ENCODE results near the gene ADGRB2.

ADGRB2 gene

DNA sequence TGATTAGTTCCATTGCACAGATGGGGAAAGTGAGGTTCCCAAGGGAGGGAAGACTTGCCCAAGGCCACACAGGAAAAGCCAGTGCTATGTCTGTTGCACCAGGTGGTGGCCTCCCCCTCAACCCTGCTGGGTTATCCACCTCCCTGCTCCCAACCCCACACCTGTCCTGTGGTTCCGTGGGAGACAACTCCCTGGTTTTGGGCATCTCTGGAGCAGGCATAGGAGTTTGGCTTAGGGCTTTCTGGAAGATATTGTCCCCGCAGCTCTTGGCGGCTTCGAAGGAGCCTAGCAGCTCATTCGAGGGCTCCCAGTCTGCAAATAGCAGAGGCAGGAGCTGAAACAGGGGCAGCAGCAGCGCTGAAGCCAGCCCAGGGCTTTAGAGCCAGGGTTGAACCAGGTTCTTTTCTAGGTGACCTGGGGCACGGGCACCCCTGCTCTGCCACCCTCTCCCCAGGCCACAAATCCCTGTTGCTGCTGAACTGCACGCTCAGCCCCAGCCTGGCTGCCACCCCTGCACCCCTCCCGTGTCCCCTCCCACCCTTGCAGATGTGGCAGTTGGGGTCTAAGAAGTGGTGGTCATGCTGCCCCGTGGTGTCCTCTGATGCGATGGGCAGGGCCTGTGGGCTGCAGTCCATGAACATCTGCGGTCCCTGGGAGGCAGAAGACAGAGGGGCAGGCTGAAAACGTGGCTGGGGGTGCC, 29.6 kb upstream of the ADGRB2 start:
- no peak for TF ChIP-seq CTCF (IDR thresholded peaks at IDR 0.05)
- no peak overlapping the region for H3K4me3 ChIP-seq (ENCODE audit: low read depth in 1 of 2, low read length in 1 of 2)
- no peaks in the 10 kb centered on the region for H3K36me3 ChIP-seq
- H3K4me1 ChIP-seq (ENCODE audit: control insufficient read depth in 1 of 2, insufficient read depth in 1 of 2, low read depth in 1 of 2, low read length in 1 of 2), result peaks cover 2 to 9% of the 10 kb centered on the region in 2 experiments
- no peaks in the 10 kb centered on the region for H3K9me3 ChIP-seq
- H3K27me3 ChIP-seq, result peaks cover 18% of the 10 kb centered on the region
- H3K27ac ChIP-seq, result no peak overlapping the region

DNA sequence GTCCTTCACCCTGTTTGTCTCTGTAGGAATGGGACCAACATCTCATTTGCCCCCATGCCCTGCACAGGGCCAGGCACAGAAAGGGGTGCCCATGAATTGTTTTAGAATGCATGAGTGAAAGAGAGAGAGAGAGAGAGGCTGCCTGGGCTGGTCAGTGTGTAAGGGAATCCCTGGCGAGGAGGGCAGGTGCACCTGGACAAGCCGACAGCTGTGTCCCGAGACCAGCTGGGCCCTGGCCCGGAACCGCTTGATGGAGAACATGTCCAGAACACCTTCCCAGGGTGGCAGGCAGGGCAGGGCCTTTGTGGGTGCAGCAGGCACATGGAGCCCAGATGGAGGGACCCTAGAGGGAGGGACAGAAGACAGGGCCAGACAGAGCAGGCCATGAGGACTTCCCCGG, 28.9 kb upstream of the ADGRB2 start:
- no peak overlapping the region for H3K27ac ChIP-seq
- no peaks in the 10 kb centered on the region for H3K36me3 ChIP-seq

GRCh38 chr1:31792541-31792940, 28.4 kb upstream of the ADGRB2 start:
- no peaks in the 10 kb centered on the region for H3K36me3 ChIP-seq
- H3K27ac ChIP-seq, result no peak overlapping the region
- peaks cover 8 to 19% of the 10 kb centered on the region in 2 experiments for H3K4me1 ChIP-seq (ENCODE audit: control insufficient read depth in 1 of 2, insufficient read depth in 1 of 2, low read depth in 1 of 2, low read length in 1 of 2)
- peaks cover 13% of the 10 kb centered on the region for H3K27me3 ChIP-seq
- H3K9me3 ChIP-seq, result no peaks in the 10 kb centered on the region
- H3K4me3 ChIP-seq (ENCODE audit: low read depth in 1 of 2, low read length in 1 of 2), result no peak overlapping the region
- no peak for TF ChIP-seq CTCF (IDR thresholded peaks at IDR 0.05)

More for the DNA sequence above, 28.9 kb upstream of the ADGRB2 start:
- peaks cover 3 to 14% of the 10 kb centered on the region in 2 experiments for H3K4me1 ChIP-seq (ENCODE audit: control insufficient read depth in 1 of 2, insufficient read depth in 1 of 2, low read depth in 1 of 2, low read length in 1 of 2)
- no peak for TF ChIP-seq CTCF (IDR thresholded peaks at IDR 0.05)
- no peak overlapping the region for H3K4me3 ChIP-seq (ENCODE audit: low read depth in 1 of 2, low read length in 1 of 2)
- H3K27me3 ChIP-seq, result peaks cover 14% of the 10 kb centered on the region
- H3K9me3 ChIP-seq, result no peaks in the 10 kb centered on the region

- H3K4me3 ChIP-seq (ENCODE audit: low read depth in 1 of 2, low read length in 1 of 2), result no peak overlapping the region
- H3K27ac ChIP-seq, result no peak overlapping the region
- peaks cover 9 to 20% of the 10 kb centered on the region in 2 experiments for H3K4me1 ChIP-seq (ENCODE audit: control insufficient read depth in 1 of 2, insufficient read depth in 1 of 2, low read depth in 1 of 2, low read length in 1 of 2)
- H3K9me3 ChIP-seq, result no peaks in the 10 kb centered on the region
- no peak for TF ChIP-seq CTCF (IDR thresholded peaks at IDR 0.05)
- H3K36me3 ChIP-seq, result no peaks in the 10 kb centered on the region
- peaks cover 13% of the 10 kb centered on the region for H3K27me3 ChIP-seq
Measured at GRCh38 chr1:31792116-31792515, 28.0 kb upstream of the ADGRB2 start.

GRCh38 chr1:31791131-31791858, 27.2 kb upstream of the ADGRB2 start:
- TF ChIP-seq CTCF (IDR thresholded peaks at IDR 0.05), result no peak
- H3K4me1 ChIP-seq (ENCODE audit: control insufficient read depth in 1 of 2, insufficient read depth in 1 of 2, low read depth in 1 of 2, low read length in 1 of 2), result peaks cover 9 to 20% of the 10 kb centered on the region in 2 experiments
- H3K36me3 ChIP-seq, result no peaks in the 10 kb centered on the region
- no peak overlapping the region for H3K27ac ChIP-seq
- H3K27me3 ChIP-seq, result peaks cover 13% of the 10 kb centered on the region
- no peaks in the 10 kb centered on the region for H3K9me3 ChIP-seq
- H3K4me3 ChIP-seq (ENCODE audit: low read depth in 1 of 2, low read length in 1 of 2), result no peak overlapping the region

Measured in neutrophil (primary cell).